HG02571 (cell line): ENCODE data around the gene TMPRSS9.
A peak's percentile ranks its signal among the peaks of the same experiment; 100 is the strongest.
"Not testable (repeated sequence)": the region's sequence is repeated elsewhere in the genome, so short reads cannot be mapped to it uniquely, and the experiment has no call there.

Source experiments
- ATAC-seq: cut with Tn5 transposase; IDR thresholded peaks from one replicate; pipeline ENCODE4 v1.9.1; 2021; ENCODE audit warnings: mild to moderate bottlenecking, moderate library complexity; ENCODE audit not compliant: unreplicated experiment

The TMPRSS9 gene

GRCh38 chr19:2455851-2456570, 95.9 kb downstream of the TMPRSS9 start:
- peak; percentile 24 for ATAC-seq

GRCh38 chr19:2457394-2458037, 97.5 kb downstream of the TMPRSS9 start:
- ATAC-seq = no peak

GRCh38 chr19:2458054-2458453, 98.0 kb downstream of the TMPRSS9 start:
- no peak for ATAC-seq

GRCh38 chr19:2458776-2459175, 98.7 kb downstream of the TMPRSS9 start:
- ATAC-seq = not testable (repeated sequence)

- ATAC-seq = no peak
Observed at GRCh38 chr19:2460245-2460644, 100.2 kb downstream of the TMPRSS9 start.

GRCh38 chr19:2461751-2462634, 101.9 kb downstream of the TMPRSS9 start:
- ATAC-seq = no peak

- no peak for ATAC-seq
Observed at GRCh38 chr19:2462635-2463421, 102.8 kb downstream of the TMPRSS9 start.

GRCh38 chr19:2463694-2464093, 103.6 kb downstream of the TMPRSS9 start:
- ATAC-seq = not testable (repeated sequence)

GRCh38 chr19:2464389-2464788, 104.3 kb downstream of the TMPRSS9 start:
- no peak for ATAC-seq

- no peak for ATAC-seq
Observed at GRCh38 chr19:2468596-2468995, 108.5 kb downstream of the TMPRSS9 start.

- no peak for ATAC-seq
Observed at GRCh38 chr19:2469102-2469914, 109.2 kb downstream of the TMPRSS9 start.

GRCh38 chr19:2469915-2470200, 109.8 kb downstream of the TMPRSS9 start:
- not testable (repeated sequence) for ATAC-seq

- peak; percentile 30 for ATAC-seq
Observed at GRCh38 chr19:2474232-2475017, 114.4 kb downstream of the TMPRSS9 start.

GRCh38 chr19:2475018-2475701, 115.1 kb downstream of the TMPRSS9 start:
- ATAC-seq = peak; percentile 4
